OCI-LY1 (cell line): ENCODE results near the gene FBXO41.

Source experiments
- H2AFZ ChIP-seq: fragments of 200-600 bp; sonication (generic), shearing (Covaris generic); 2 replicates; pipeline ENCODE4 v1.6.0; 2014; ENCODE audit warnings: antibody characterized with exemption, mild to moderate bottlenecking, low read length
- H3F3A ChIP-seq: fragments of 200-600 bp; sonication (generic), shearing (Covaris generic); 2 replicates; pipeline ENCODE4 v1.6.0; 2014; ENCODE audit warnings: mild to moderate bottlenecking, antibody characterized with exemption, low read length, moderate library complexity; ENCODE audit not compliant: insufficient read depth
- H3K27ac ChIP-seq: fragments of 200-600 bp; sonication (generic); 2 replicates; pipeline ENCODE4 v1.5.1; 2014; ENCODE audit warnings: low read length, mixed run types, mild to moderate bottlenecking, low read depth; ENCODE audit not compliant: poor library complexity, severe bottlenecking
- H3K27me3 ChIP-seq: fragments of 200-600 bp; sonication (generic); 2 replicates; pipeline ENCODE4 v1.6.0; 2014; ENCODE audit warnings: antibody characterized with exemption, mild to moderate bottlenecking, low read length, moderate library complexity; ENCODE audit not compliant: insufficient read depth
- H3K36me3 ChIP-seq: fragments of 200-600 bp; sonication (generic); 2 replicates; pipeline ENCODE4 v1.6.1; 2014; ENCODE audit warnings: mild to moderate bottlenecking, antibody characterized with exemption, low read length, moderate library complexity, mixed read lengths; ENCODE audit not compliant: insufficient read depth
- H3K4me1 ChIP-seq: fragments of 200-600 bp; sonication (generic); 2 replicates; pipeline ENCODE4 v1.5.1; 2014; ENCODE audit warnings: mild to moderate bottlenecking, low read length, moderate library complexity; ENCODE audit not compliant: insufficient read depth, severe bottlenecking
- H3K4me2 ChIP-seq: fragments of 200-600 bp; sonication (generic), shearing (Covaris generic); 2 replicates; pipeline ENCODE4 v1.6.1; 2014; ENCODE audit warnings: low read length
- H3K4me3 ChIP-seq: fragments of 200-600 bp; sonication (generic); 2 replicates; pipeline ENCODE4 v1.5.1; 2014; ENCODE audit warnings: low read length, low read depth, mild to moderate bottlenecking, mixed read lengths; ENCODE audit not compliant: poor library complexity, severe bottlenecking
- H3K79me2 ChIP-seq: fragments of 200-600 bp; shearing (Covaris generic); 2 replicates; pipeline ENCODE4 v1.6.1; 2016; ENCODE audit warnings: mixed run types, low read length, mixed read lengths; ENCODE audit not compliant: insufficient read depth
- H3K9ac ChIP-seq: fragments of 200-600 bp; sonication (generic), shearing (Covaris generic); 2 replicates; pipeline ENCODE4 v1.6.1; 2014; ENCODE audit warnings: mild to moderate bottlenecking, low read length, mixed read lengths
- H3K9me2 ChIP-seq: fragments of 200-600 bp; sonication (generic), shearing (Covaris generic); 2 replicates; pipeline ENCODE4 v1.6.1; 2014; ENCODE audit warnings: low read depth, mild to moderate bottlenecking, low read length, mixed read lengths
- H3K9me3 ChIP-seq: fragments of 200-600 bp; shearing (Covaris generic); 2 replicates; pipeline ENCODE4 v1.6.1; 2014; ENCODE audit warnings: low read length, mixed read lengths
- H4K20me1 ChIP-seq: fragments of 200-600 bp; sonication (generic), shearing (Covaris generic); 2 replicates; pipeline ENCODE4 v1.6.0; 2016; ENCODE audit warnings: mild to moderate bottlenecking, low read length; ENCODE audit not compliant: insufficient read depth
- CTCF ChIP-seq: fragments of 200-600 bp; sonication (generic), shearing (Covaris generic); IDR thresholded peaks from 2 replicates; pipeline ENCODE4 v1.5.1; 2017; ENCODE audit warnings: mild to moderate bottlenecking, antibody characterized with exemption, low read length, moderate library complexity, mixed read lengths
- EZH2 ChIP-seq: fragments of 200-600 bp; sonication (generic), shearing (Covaris generic); IDR thresholded peaks from 2 replicates; pipeline ENCODE4 v1.8.0; 2017; ENCODE audit warnings: borderline replicate concordance, mixed run types, mild to moderate bottlenecking, antibody characterized with exemption, low read length, moderate library complexity, mixed read lengths

The FBXO41 gene

GRCh38 chr2:73205611-73206010, 78.7 kb downstream of the FBXO41 start:
- 0 out of 2 replicates have a peak, but pooled peaks cover 2% of the 10 kb centered on the region for H3K27me3 ChIP-seq
- H3F3A ChIP-seq = no peaks in the 10 kb centered on the region
- no peaks in the 10 kb centered on the region for H3K9me2 ChIP-seq

More at GRCh38 chr2:73205611-73206010, 78.7 kb downstream of the FBXO41 start:
- Histone ChIP-seq H3K9me3 (no peaks in the 10 kb centered on the region), H3K4me2 (no peak overlapping the region), H3K36me3 (no peaks in the 10 kb centered on the region), H3K9ac (no peak overlapping the region), H3K4me3 (no peak overlapping the region), H3K4me1 (no peaks in the 10 kb centered on the region), H4K20me1 (no peaks in the 10 kb centered on the region), H2AFZ (no peak overlapping the region), H3K79me2 (no peaks in the 10 kb centered on the region), H3K27ac (no peak overlapping the region)
- TF ChIP-seq EZH2 = no peak
- no peak for TF ChIP-seq CTCF
